ENCODE measurements around the gene GSDME.

DNA sequence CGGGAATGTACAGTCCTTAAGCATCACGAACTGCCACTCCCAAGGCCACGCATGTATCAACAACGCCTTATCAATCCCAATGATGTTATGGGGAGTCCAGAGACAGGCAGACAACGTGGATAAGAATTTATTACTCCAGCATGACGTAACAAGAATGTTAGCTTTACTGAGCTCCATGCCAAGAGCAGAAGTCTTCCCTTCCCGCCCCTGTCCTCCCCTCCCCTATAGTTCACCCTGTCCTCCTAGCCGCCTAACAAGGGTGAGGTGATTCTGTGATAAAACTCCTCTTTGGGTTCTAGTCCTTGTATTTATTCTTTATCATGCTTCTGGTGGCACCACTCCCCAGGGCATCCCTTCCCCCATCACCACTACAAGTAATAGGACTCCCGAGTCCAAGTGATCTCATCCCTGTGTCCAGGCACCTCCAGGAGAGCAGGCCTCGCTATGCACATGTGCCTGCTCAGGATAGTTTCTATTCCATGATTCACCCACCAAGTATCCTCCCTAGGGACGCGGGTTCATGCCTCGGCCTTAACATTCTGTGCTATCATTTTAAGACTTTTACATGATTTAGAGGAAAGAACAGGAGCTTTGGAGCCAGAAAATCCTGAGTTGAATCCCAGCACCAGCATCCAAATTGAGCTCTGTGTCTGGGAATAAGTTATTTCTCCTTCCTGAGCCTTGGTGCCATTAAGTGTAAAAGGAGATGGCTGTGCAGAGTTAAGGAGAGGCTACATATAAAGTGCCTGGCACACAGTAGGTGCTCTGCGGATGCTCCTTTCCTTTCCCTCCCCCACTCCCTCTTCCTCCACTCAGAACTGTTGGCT, 15.4 kb downstream of the GSDME start:
- TF ChIP-seq, protein P1, sequence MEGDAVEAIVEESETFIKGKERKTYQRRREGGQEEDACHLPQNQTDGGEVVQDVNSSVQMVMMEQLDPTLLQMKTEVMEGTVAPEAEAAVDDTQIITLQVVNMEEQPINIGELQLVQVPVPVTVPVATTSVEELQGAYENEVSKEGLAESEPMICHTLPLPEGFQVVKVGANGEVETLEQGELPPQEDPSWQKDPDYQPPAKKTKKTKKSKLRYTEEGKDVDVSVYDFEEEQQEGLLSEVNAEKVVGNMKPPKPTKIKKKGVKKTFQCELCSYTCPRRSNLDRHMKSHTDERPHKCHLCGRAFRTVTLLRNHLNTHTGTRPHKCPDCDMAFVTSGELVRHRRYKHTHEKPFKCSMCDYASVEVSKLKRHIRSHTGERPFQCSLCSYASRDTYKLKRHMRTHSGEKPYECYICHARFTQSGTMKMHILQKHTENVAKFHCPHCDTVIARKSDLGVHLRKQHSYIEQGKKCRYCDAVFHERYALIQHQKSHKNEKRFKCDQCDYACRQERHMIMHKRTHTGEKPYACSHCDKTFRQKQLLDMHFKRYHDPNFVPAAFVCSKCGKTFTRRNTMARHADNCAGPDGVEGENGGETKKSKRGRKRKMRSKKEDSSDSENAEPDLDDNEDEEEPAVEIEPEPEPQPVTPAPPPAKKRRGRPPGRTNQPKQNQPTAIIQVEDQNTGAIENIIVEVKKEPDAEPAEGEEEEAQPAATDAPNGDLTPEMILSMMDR (conservative IDR thresholded peaks at IDR 0.05 in 1 of 2, IDR thresholded peaks at IDR 0.05 in 1 of 2; ENCODE audit: low read depth in 1 of 2, low read length in 2 of 2), result no peak
- no peak for TF ChIP-seq EZH2 (IDR thresholded peaks at IDR 0.05; ENCODE audit: low read length, missing control alignments)

Data from fibroblast of lung (primary cell).